GM18502 (cell line): Measurements from ENCODE around the gene DNAJC3.
"Not testable (repeated sequence)": the region's sequence is repeated elsewhere in the genome, so short reads cannot be mapped to it uniquely, and the experiment has no call there.

Source experiments
- ATAC-seq: cut with Tn5 transposase; IDR thresholded peaks from one replicate; pipeline ENCODE4 v1.9.1; 2021; ENCODE audit warnings: mild to moderate bottlenecking; ENCODE audit not compliant: unreplicated experiment, poor library complexity

The DNAJC3 gene

DNA sequence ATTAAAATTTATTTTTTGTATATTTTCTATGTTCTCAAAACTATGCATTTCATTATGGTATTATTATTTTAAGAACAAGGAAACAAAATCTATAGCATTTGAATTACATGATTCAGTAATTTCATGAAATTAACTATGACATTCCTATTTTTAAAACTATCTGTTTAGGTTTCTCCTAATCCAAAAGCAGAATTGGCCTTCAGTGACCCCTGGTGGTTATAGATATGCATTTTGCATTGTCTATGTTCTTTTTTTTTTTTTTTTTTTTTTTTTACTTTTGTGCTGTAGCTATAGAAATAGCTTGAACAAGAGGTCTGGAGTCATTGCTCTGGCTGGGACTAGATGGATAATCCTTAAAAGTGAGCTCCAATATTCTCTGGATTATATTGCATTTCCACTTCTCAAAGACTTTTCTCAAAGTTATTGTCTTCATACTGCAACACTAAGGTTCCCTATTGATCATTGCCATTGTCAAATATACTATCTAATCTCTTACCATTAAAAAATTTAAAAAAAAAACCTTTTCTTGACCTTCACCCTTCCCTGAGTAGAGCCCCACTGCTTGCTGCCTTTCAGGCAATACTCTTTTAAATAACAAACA lies 15.9 kb upstream of the DNAJC3 start:
- no peak for ATAC-seq

DNA sequence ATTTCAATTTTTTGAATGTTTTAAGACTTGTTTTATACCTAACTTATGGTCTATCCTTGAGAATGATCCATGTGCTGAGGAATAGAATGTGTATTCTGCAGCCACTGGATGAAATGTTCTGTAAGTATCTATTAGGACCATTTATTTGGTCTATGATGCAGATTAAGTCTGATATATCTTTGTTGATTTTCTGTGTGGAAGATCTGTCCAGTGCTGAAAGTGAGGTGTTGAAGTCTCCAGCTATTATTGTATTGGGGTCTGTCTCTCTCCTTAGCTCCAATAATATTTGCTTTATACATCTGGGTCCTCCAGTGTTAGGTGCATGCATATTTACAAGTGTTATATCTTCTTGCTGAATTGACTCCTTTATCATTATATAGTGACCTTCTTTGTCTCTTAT lies 9.7 kb upstream of the DNAJC3 start:
- not testable (repeated sequence) for ATAC-seq

DNA sequence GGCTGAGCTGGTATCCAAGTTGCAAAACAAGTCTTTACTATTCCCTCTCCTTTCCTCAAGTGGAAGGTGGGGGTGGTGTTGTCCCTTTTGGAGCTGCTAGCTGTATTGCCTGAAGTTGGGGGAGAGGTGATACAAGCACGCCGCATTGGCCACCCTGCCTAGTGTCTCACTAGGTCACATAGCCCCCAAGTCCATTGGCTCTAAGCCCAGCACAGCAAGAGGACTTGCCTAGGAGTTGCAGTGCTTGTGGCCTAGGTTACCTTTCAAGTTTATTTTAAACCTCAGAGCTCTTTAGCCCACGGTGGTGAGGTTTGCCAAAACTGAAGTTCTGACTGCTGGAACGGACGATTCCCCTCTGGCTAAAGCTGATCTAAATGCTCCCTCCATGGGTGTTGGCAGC lies 5.3 kb upstream of the DNAJC3 start:
- ATAC-seq: no peak

DNA sequence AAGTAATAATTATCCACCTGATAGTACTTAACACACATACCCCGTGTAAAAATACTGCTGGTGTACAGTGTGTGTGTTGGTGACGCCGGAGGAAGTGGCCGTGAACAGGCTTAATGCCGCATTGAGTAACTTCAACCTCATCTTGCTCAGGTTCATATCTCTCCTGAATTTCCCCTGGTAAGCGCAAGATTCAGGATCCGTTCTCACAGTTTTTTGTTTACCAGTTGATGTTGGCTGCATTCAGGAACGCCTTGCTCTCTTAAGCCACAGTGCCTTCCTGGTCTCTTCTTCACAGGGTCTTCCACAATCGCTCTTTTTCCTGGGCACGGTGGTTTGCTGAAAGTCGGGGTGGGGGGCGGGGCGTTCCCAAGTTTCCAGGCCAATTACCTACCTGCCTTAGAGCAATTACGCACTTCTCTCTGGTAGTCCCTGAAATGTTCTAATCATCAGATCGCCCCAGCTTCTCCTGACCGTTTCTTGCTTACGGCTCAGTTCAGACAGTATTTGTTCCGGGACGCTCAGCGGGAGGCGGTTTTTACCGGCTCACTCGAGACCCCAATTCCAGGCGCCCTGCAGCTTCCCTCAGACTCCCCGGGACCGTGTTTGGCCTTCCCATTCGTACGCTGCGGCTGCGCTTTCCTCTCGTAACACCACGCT lies 706 bp upstream of the DNAJC3 start:
- peak; percentile 20 for ATAC-seq

DNA sequence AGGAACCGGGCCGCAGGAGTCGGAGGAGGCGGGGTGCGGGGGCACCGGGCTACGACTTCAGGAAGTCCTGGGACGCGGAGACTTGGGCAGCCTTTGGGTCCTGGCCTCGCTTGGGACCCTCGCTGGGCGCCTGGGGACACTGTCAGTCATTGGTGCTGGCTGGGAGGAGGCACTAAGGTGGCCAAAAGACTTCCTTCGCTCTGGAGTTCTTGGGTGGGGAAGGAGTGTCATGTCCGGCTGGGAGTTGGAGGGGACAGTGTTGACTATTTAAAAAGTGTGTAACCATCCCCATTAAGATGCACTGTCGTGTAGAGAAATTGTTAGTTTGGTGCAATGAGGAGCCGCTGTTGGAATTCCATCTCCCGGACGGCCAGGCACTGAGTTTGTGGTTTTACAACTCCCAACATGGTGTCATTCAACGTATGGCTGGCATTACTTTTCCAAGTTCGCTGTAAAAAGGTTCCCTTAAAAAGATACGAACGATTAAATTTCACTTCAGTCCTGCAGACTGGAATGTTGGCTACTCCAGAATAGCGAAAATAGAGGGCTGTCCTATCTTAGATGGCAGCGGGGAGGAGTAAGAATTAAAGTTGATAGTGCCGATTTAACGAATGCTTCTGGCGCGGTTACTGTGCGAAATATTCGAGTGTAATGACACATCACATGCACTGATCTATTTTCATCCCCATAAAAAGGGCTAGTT lies 776 bp downstream of the DNAJC3 start:
- no peak for ATAC-seq

DNA sequence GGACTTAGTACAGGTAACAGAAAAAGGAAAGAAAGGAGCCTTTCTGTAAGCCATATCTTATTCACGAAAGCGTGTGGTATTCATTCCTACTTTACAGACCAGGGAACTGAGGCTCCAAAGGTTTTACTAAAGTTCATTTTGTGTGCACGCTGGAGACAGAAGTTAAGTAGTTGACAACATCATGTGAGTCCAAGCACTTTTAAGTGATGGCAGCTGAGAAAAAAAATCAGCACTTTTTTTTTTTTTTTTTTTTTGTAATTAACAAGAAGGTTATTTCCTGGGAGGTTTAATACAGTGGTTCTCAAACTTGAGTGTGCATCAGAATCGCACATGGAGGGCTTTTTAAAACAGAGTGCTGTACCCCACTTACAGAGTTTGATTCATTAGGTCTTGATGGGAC lies 2.0 kb downstream of the DNAJC3 start:
- no peak for ATAC-seq

DNA sequence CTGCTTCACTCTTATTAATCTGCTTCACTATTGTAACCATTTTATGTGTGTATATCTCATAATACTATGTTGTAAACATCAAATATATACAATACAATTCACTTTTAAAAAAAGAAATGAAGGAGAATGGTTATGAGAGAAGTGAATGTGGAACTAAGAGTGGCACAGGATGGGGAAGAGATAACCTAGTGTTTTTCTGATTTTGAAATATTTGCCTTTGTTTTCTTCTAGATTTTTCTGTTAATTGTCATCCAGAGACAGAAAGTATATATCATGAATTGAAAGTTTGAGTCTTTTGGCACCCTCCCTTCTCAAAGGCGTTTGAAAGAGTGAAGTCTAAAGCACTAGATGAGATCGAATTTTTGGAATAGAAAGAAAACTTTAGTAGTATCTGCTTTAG lies 2.8 kb downstream of the DNAJC3 start:
- ATAC-seq: no peak

DNA sequence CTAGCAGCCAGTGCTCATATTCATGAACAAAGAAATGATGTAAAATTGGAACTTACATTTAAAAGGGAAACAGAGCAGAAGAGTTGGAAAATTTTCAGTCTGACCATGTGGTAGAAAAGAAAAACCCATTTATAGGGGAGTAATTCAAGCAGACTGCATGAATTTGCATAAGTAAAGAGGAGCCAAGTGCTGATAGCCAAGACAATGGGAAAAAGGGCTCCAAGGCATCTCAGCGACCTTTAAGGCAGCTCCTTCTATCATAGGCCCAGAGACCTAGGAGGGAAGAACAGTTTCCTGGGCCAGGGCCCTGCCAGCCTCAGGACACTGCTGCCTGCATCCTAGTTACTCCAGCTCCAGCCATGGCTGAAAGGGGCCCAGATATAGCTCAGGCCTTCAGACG lies 7.5 kb downstream of the DNAJC3 start:
- ATAC-seq: no peak

DNA sequence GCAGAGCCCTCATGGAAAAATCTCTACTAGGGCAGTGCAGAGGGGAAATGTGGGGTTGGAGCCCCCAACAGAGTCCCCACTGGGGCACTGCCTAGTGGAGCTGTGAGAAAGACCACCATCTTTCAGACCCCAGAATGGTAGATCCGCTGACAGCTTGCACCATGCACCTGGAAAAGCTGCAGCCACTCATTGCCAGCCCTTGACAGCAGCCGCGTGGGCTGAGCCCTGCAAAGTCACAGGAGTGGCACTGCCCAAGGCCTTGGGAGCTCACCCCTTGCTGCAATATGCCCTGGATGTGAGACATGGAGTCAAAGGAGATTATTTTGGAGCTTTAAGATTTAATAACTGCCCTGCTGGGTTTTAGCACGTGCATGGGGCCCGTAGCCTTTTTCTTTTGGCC lies 8.0 kb downstream of the DNAJC3 start:
- ATAC-seq: not testable (repeated sequence)

DNA sequence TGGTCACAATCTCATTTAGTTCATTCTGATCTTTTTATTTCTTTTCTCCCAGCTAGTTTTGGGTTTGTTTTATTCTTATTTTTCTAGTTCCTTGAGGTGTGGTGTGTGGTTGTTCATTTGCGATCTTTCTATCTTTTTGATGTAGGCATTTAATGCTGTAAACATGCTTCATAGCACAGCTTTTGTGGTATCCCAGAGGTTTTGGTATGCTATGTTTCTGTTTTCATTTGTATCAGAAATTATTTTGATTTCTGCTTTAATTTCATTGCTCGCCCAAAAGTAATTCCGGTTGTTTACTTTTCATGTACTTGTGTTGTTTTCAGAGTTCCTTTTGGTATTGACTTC lies 12.6 kb downstream of the DNAJC3 start:
- ATAC-seq: no peak

DNA sequence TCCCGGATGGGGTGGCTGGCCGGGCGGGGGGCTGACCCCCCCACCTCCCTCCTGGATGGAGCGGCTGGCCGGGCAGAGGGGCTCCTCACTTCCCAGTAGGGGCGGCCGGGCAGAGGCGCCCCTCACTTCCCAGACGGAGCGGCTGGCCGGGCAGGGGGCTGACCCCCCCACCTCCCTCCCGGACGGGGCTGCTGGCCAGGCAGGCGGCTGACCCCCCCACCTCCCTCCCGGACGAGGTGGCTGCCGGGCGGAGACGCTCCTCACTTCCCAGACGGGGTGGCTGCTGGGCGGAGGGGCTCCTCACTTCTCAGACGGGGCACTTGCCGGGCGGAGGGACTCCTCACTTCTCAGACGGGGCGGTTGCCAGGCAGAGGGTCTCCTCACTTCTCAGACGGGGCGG lies 14.0 kb downstream of the DNAJC3 start:
- not testable (repeated sequence) for ATAC-seq

DNA sequence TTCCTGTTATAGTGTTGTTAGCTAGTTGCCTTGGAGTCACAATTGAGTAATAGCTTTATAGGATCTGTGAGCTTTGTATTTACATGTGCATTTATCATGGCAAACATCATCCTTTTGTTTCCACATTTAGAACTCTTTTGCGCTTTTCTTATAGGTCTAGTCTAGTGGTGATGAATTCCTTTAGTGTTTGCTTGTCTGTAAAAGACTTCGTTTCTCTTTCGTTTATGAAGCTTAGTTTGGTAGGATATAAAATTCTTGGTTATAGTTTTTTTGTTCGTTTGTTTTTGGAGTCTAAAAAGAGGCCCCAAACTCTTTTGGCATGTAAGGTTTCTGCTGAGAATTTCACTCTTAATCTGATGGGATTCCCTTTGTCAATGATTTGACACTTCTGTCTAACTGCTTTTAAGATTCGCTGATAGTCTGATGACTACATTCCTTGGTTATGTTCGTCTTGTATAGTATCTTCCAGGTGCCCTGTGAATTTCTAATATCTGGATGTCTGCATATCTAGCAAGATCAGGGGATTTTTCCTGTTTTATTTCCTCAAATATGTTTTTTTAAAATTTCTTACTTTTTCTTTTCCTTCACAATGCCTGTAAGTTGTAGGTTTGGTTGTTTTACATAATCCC lies 20.2 kb downstream of the DNAJC3 start:
- ATAC-seq: no peak

DNA sequence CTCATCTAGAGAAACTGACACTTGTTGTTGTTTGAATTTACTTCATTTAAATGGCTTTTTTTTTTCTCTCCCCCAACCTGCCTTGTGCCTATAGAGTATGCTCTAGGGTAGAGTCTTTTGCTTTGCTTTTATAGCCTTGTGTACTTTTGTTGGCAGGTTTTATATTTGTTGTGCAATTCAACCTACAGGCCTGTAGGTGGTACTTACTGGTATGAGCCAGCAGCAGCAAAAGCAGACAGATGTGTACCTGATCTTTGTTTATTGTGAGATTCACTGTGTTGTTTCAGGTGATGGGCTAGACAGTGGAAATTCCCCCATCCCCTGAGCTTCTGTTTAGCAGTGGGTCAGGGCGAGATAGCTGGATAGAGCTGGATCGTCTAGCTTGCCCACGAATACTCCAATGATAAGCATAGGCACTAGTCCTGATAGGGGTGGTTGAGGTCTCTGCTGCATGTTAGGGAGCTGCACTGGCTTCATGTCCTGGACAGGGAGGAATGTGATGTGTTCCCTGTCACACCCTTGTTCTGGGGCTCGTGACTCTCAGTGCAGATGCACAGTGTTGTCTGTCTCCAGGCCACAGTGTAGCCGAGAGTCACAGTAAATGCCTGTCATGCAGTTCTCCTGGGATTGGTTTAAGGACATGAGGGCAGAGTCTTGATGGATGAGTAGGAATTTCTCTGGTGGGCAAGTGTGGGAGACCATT lies 21.3 kb downstream of the DNAJC3 start:
- peak; percentile 57 for ATAC-seq

DNA sequence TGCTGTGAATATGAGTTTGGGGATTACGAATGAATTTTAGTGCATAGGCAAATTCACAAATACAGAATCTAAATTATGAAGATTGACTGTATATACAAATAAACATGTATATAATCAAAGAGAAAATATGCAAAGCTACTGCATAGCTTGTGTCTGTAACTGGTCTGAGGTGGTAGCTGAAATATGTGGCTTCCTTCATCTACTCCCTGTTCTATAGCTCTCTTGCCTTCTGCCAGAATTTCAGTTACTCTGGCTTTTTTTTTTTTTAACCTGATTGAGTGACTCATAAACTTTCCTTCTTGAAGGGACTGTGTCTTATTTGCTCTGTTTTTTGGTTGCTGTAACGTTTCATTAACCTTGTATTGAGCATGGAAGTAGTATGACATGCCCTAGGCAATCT lies 26.6 kb downstream of the DNAJC3 start:
- ATAC-seq: no peak

DNA sequence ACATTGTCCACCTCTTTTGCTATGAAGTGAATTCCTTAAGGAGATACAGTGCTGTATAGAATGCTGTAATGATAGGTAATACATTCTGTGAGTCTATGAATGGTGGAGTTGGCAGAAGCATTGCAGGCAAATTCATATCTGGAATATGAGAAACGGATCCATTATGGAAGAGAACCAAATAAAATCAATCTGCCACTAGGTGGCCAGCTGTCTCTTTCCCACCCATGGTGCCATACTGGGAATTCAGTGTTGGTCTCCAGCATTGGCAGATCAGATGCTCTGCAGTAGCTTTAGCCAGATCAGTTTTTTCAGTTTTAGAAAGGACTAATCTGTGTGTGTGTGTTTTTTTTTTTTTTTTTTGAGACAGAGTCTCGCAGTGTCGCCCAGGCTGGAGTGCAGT lies 27.6 kb downstream of the DNAJC3 start:
- ATAC-seq: no peak

DNA sequence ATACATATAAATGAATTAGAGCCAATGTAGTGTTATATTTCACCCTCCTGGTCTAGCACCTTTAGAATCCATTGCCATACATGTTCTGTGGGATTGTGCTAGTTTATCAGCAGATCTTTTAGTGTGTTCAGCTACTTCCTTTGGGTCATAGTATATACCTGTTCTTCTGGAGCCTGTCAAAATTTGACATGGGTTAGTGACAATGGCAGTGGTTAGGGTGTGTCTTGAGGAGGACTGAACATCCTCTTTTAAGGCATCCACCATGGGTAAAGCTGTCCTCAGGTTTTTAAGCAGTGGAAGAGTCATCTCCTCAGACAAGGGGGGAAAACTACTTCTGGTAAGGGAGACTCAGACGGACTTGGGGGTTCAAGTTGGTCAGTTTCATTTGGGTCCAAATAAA lies 29.4 kb downstream of the DNAJC3 start:
- no peak for ATAC-seq

DNA sequence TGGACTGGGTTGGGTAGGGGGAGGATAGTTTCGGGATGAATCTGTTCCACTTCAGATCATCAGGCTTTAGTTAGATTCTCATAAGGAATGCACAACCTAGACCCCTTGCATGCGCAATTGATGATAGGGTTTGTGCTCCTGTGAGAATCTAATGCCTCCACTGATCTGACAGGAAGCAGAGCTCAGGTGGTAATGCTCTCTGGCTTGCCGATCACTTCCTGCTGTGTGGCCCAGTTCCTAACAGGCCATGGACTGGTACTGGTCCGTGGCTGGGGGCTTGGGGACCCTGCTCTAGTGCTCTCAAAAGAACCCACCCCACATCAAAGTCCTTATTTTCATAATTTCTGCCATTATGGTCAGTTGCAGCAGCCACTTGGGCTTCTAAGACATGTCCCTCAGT lies 30.1 kb downstream of the DNAJC3 start:
- ATAC-seq: peak; percentile 44

DNA sequence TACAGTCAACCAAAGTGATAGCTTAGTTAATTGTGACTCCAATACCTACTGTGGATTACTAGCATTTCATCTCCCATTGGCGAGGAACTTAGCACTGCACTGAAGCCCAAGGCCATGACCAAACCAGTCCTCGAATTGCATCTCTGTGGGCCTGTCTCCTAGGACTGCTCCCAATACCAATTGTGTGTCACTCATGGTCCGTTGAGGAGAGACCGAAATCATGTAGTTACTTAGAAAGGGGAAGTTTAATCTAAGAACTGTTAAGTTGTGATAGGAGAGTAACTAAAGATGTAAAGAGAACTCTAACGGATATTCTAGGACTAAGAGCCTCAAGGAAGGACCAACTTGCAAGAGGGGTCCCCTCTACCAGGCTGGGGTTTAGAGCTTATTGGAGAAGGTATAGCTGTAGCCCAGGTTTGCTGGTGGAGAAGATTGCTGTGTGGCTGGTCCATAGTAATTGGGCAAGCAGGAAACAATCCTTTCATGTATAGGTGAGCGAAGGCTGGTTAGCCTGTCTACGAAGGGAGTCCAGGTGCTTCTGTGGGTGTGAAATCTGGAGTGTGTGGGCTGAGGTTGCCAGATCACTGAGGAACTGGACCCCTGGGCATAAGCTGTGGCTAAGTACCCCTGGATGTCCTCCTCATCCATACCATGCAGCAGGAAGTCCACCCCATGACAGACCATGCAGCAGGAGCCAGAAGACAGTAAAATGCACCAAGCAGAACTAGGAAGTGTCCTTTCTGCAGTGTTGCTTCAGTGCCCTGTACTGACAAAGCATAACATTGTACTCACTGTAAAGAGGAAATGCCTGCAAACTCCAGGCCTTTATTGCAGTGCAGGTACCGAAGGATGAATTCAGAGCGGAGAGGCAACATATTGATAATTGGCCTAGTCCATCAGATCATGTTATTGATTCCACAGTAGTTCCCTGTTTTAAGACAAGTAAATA lies 30.8 kb downstream of the DNAJC3 start:
- ATAC-seq: peak; percentile 38

DNA sequence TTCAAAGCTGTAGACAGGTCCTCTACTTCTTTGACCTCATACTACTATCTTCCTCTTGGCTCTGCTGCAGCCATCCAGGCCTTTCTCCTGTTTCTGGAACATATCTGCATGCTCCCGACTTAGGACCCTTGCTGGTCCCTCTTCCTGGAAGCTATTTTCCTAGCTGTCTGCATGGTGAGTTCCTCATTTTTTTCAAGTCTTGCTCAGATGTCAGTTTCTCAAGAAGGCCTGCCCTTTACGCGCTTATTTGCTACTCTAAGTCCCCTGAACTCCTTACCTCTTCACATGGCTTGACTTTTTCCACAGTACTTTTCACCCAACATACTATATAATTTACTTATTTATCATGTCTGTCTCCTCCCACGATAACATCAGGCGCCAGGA lies 31.4 kb downstream of the DNAJC3 start:
- ATAC-seq: no peak
